HuH-7 (cell line): ENCODE results near the gene CRTAC1.
"Not testable (repeated sequence)": the region's sequence is repeated elsewhere in the genome, so short reads cannot be mapped to it uniquely, and the experiment has no call there.

Source experiments
- DNase-seq: peaks from one replicate; pipeline ENCODE4 v3.0.0; 2011; ENCODE audit warnings: low spot score

Gene CRTAC1

DNA sequence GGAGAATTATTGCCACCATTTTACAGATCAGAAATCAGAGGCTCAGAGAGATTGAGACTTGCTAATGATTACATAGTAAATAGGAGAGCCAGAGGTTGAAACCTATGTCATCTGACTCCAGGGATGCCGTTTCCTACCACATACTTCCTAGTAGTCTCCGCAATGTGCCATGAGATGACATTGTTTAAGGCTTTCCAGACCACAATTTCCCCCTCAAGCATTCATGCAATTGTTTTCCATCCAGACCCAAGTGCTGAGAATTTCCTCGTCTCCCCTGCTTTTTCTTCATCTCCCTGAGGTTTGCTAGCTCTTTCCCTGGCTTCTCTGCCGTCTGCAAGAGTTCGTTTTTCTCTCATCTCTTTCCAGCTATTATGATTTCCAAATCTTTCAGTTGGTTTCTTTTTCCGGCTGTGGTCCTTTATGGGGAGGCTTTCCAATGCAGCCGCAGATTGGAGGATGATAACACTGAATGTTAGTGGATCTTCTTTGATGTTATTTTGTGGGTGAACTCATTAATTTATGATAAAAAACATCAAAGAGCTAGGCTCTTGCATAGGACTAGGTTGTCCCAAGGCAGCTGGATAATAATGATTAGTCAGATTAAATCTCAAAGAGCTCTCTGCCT, 187.7 kb downstream of the CRTAC1 start:
- DNase-seq, result no peak

DNA sequence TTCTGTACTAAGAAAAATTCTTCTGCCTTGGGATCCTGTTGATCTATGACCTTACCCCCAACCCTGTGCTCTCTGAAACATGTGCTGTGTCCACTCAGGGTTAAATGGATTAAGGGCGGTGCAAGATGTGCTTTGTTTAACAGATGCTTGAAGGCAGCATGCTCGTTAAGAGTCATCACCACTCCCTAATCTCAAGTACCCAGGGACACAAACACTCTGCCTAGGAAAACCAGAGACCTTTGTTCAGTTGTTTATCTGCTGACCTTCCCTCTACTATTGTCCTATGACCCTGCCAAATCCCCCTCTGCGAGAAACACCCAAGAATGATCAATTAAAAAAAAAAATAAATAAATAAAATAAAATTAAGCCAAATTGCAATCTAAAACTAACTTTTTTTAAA, 188.3 kb downstream of the CRTAC1 start:
- not testable (repeated sequence) for DNase-seq

DNA sequence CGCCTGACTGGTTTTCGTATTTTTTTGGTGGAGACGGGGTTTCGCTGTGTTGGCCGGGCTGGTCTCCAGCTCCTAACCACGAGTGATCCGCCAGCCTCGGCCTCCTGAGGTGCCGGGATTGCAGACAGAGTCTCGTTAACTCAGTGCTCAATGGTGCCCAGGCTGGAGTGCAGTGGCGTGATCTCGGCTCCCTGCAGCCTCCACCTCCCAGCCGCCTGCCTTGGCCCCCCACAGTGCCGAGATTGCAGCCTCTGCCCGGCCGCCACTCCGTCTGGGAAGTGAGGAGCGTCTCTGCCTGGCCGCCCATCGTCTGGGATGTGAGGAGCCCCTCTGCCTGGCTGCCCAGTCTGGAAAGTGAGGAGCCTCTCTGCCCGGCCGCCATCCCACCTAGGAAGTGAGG, 189.3 kb downstream of the CRTAC1 start:
- DNase-seq, result not testable (repeated sequence)

DNA sequence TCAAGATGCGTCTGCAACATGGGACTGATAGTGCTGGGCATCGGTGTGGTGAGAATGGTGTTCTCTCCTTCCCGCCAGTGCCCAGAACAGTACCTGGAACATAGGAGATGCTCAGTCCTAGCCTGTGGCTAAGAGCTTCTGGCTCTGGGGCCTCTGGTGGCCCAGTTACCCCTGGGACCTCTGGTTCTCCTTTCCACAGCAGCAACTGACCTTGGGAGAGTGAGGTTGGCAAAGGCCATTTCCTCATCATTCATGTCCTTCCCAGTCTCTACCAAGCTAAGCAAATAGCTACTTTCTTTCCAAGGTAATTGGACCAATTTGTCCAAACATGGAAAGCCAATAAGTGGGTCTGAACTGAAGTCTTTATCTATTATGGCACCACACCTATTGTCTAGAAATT, 192.3 kb downstream of the CRTAC1 start:
- no peak for DNase-seq

DNA sequence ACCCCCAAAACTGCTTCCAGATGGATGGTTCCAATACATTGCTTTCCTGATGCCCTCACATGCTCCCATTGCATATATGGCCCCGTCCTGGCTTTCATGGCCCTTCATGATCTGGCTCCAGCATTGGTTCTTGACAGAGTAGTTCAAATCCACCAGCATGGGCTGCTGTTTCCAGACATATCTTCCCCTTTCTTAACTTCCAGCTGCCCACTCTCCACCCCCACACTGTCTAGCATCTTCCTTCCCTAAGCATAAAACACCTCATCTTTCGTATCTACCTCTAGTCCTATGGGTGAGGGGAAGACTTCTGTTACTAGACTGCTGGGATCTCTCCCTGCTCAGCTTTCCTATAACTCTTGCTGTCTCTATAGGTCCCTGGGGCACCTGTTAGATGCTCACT, 194.0 kb downstream of the CRTAC1 start:
- no peak for DNase-seq

DNA sequence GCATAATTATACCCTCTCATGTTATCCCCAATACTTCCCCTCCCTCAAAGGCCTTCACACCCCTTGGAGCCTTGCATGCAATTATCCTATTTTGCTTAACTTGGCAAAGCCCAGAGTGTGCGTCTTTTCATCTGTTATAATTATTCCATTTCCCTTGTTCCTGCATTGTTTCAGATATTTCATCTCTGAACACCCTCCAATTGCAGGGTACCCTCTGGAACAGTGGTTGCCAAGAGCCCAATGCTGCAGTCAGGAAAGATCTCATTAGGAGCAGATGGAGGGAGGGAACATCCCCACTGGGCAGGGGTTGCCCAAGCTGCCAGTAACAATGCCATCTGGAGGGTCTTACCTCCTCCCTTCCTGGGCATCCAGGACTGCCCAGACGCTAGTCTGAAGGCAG, 199.2 kb downstream of the CRTAC1 start:
- DNase-seq, result no peak

DNA sequence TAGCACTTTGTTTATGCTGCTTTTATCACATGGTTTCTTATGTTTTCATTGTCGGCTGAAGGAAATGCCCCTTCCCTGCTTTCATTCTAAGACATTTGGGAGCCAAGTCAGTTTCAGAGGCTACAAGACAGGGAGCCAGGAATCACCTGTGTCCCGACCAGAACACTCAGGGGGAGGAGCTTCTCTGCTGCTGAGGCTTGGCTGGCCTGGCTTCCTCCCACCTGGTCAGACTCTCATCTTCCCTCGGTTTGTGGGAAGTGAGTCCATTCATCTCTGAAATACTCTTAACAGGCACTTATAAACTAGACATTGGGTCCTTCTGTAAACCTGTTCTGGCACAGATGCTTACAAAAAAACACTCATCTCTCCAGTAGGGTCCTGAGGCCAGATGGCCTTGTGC, 200.4 kb downstream of the CRTAC1 start:
- DNase-seq, result no peak

DNA sequence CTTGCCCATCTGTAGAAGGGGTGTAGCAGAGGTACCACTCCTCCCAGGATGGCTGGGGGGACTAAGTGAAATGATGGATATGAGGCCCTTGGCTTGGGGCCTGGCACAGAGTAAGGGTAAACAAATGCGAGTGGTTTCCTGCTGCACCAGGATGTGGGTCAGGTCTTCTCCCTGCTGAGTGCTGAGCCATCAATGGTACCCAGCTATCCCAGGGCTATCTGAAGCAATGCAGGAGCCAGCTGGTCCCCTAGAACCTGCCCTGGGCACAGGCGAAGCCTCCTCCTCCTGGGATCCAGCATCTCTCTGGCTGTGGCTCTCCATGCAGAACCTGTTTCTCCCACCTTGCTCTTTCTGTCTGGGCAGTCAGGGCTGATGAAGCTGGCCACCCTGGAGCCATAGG, 201.7 kb downstream of the CRTAC1 start:
- DNase-seq, result no peak

DNA sequence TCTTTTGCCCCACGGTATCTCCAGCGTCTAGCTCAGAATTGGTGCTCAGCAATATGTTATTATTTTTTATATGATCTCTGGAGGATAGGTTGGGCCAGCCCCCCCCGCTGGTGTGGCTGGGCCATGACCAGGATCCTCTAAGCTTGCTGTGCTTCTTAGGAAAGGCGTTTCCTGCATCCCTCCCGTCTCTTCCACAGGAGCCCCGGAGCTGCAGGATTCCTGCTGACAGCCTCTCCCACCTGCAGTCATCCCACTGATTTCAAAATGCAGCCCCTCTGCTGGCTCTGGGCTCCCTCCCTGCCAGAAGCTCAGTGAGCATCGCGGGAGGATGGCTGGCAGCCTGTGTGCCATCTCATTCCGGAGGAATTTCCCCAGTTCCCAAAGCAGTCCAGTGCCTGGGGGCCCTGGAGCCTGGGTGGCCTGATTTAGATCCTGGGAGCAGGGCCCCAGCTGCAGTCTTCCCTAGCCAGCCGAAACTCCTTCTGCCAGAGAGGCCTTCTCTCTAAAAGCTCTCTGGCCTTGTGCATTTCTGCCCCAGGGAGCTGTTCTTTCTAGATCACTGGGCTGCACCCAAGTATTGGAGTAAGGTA, 202.6 kb downstream of the CRTAC1 start:
- no peak for DNase-seq

DNA sequence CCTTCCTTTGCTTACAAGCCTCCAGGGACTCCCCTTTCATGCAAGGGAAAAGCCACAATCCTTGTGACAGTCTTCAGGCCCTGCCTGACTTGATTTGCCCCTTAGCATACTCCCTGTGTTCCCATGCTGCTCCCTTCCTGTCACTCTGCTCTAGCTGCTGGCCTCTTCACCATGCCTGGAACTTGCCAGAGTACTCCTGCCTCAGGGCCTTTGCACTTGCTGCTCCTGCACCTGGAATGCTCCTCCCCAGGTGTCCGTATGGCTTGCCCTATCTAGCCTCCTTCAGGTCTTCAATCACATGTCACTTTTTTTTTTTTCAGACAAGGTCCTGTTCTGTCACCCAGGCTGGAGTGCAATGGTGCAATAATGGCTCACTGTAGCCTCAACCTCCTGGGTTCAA, 203.5 kb downstream of the CRTAC1 start:
- no peak for DNase-seq

DNA sequence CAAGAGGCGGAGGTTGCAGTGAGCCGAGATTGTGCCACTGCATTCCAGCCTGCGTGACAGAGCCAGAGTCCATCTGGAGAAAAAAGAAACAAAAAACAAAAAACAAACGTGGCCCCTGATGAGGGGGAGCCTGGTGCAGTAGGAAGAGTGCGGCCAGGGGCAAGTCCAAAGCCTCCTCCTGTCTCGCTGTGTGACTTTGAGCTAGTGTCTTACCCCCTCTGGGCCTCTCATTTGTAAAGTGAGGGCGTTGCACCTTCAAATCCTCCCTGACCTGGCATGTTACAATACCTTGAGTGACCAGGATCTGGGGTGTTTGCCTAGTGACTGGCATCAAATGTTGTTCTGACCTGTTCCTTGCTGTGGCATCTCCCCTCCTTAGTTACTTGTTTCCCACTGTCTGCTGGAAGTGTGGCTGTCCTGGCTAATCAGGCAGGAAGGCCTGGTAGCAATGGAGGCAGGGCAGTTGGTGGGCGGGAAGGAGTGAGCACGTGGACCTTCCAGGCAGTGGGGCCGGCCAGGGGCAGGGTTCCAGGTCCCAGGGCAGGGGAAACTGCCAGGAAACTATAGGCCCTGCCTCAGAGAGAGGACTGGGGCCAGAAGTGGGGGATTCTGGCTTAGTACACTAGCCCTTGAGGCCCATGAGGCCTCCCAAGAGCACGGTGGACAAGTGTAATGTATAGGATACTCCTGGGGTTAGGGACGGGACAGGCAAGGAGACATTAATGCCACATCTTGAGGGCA, 205.2 kb downstream of the CRTAC1 start:
- no peak for DNase-seq

DNA sequence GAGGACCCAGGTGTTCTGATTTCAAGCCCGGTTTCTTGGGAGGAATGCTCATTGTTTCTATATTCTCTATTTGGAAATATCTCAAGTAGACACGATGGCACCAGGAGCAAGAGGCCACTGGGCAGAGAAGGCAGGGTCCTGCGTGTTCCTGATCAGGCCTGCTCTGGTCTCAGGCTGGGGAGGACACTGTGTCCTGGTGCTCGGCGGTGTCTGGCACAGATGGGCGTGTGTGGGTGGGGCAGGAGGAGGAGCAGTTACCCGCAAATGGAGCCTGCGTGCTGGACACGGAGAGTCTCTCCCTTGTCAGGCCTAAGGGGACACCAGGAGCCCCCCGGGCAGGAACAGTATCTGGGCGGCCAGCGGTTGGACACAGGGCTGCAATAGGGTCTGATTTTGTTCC, 206.7 kb downstream of the CRTAC1 start:
- no peak for DNase-seq

DNA sequence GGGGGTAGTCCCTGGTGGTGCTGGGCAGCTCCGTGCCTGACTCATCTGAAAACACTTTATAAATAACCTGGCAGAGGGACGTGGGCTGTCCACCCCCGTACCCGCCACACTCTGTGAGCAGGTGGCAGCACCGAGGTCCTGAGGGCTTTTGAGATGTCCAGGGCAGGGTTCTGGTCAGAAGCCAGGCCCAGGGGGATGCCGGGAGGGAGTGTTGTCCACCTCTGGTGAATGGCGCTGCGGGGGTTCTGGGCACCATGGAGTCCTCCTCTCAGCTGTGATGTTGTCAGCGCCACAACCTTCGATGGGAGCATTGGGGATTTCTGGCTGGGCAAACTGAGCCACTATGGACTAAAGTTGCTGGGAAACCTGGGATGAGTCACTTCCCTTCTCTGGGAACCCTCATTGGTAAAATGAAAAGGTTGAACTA, 208.1 kb downstream of the CRTAC1 start:
- no peak for DNase-seq

DNA sequence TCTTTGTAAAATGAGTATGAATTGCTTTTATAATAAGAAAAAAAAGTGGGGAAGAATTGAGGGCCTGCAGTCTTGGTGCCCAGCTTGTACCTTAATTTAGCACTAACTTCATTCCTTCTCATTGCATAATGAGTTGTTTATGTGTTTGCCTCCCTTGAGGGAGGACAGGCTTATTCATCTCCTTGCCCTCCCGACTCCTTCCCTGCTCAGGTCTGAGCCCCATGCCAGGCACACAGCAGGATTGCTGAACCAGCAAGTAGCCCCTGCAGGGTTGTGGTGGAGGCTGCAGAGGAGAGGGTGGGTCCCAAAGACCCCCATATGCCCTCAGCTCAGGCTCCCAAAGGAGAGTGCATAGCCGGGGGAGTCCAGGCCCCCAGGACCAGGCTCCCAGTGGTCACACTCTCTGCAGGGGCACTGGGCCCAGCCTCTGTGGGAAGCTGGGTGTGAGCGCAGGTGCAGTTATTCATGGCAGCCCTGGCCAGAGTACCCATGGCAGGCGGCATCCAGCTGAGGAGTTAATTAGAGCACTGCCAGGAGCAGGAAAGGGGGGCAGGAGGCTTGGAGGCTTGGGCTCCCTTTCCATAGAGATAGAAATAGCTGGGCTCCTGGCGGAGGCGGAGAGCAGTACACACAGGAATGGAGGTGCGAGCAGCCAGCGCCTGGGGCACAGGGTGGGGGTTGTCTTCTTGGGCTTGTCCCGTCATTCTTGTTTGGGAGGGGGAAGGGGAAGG, 208.9 kb downstream of the CRTAC1 start:
- no peak for DNase-seq

DNA sequence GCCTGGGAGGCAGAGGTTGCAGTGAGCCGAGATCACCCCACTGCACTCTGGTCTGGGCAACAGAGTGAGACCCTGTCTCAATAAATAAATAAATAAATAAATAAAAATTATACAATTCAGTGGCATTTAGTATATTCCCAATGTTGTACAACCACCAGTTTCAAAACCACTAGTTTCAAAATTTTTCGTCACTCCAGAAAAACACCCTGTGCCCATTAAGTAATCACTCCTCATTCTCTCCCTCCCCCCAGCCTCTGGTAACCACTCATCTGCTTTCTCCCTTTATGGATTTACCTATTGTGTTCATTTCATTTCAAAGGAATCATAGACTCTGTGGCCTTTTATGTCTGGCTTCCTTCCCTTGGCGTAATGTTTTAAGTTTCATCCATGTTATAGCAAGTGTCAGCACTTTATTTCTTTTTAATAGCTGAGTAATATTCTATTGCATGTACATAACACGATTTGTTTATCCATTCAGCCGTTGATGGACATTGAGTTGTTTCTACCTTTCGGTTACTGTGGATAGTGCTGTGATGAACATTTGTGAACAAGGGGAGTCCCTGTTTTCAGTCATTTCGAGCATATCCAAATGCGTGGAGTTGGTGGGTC, 210.2 kb downstream of the CRTAC1 start:
- DNase-seq, result no peak

DNA sequence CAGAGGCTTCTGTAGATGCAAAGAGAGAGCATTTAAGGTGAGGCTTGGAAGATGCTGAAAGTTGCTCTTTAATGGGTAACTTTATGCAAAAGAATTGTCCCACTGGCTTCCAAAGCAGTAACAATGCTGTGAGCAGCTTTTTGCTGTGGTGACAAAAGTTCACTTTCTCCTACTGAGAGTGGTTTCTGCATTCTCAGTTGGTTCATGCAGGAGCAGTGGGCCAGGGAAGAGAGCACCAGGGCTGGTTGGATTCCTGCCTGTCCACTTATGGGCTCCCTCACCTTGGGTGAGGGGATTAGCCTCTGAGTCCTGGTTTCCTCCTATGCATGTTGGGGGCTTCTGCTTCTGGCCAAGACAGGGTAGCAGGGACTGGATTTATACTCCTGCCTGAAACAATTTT, 211.8 kb downstream of the CRTAC1 start:
- DNase-seq, result no peak

DNA sequence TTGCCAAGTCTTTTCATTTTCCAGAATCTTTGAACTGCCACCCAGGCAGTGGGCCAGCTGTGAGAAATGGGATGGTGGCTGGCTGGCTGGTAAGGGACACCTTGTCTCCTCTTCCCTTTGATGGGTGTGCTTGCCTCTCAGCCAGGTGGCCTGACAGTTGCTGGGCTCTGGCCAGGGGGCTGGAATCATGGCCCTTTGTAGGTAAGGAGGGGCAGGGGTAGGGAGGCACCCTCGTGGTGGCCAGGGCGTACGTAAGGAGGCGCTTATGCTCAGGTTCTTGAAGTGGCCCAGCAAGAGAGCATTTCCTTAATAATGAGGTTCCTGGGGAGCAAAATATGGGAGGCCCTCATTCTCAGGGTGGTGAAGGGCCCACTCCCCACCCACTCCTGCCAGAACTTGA, 213.8 kb downstream of the CRTAC1 start:
- no peak for DNase-seq
